SK-N-SH (cell line): ENCODE measurements around the gene ANKRD12.

Experiments
- NRF1 ChIP-seq: IDR thresholded peaks from 2 replicates; pipeline ENCODE4 v1.6.1; 2012; ENCODE audit warnings: low read depth, mild to moderate bottlenecking, low read length
- POLR2AphosphoS5 ChIP-seq: IDR thresholded peaks from 2 replicates; pipeline ENCODE4 v1.6.1; 2012; ENCODE audit warnings: low read depth, low read length
- TF ChIP-seq, protein P1 (sequence below): fragments of 200-600 bp; sonication (generic); IDR thresholded peaks from 2 replicates; pipeline ENCODE4 v1.6.1; 2017; ENCODE audit warnings: antibody characterized with exemption, mild to moderate bottlenecking, moderate library complexity

DNA sequence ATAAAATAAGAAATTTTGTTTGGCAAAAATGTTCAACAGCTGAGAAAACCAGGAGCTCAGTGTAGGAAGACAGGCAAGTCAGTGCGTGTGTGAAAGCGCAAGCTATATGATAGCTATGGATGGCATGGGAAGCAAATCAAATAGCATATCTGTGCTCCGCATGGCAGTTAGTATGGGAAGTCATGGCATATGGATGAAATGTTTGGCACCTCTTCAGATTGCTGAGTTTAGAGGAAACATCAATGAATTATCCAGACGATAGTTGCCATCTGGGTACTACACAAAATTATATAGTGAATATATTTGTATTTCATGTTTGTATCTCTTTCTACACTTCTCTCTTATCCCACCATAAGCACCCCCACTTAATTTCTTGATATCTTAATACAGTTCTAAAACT, 112.1 kb downstream of the ANKRD12 start:
- TF ChIP-seq NRF1 = no peak
- TF ChIP-seq, protein P1, sequence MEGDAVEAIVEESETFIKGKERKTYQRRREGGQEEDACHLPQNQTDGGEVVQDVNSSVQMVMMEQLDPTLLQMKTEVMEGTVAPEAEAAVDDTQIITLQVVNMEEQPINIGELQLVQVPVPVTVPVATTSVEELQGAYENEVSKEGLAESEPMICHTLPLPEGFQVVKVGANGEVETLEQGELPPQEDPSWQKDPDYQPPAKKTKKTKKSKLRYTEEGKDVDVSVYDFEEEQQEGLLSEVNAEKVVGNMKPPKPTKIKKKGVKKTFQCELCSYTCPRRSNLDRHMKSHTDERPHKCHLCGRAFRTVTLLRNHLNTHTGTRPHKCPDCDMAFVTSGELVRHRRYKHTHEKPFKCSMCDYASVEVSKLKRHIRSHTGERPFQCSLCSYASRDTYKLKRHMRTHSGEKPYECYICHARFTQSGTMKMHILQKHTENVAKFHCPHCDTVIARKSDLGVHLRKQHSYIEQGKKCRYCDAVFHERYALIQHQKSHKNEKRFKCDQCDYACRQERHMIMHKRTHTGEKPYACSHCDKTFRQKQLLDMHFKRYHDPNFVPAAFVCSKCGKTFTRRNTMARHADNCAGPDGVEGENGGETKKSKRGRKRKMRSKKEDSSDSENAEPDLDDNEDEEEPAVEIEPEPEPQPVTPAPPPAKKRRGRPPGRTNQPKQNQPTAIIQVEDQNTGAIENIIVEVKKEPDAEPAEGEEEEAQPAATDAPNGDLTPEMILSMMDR = no peak
- TF ChIP-seq POLR2AphosphoS5 = no peak
